Lung (tissue), 12 donors: ENCODE measurements around the gene DTNBP1. TPM values are rescaled to one million over a fixed set of nuclear protein-coding genes. Genes with fewer than 3 reads are reported as not detected.

Experiments used
- ATAC-seq: fragments of 200-7000 bp; cut with Tn5 transposase; one replicate; pipeline ENCODE4 v1.9.1; 2020; ENCODE audit warnings: moderate number of reproducible peaks; ENCODE audit not compliant: insufficient read depth, low FRiP score
- DNase-seq, 3 donors: peaks; one replicate each; pipeline ENCODE4 v3.0.0-alpha.2; 2013 to 2017
- H3K27ac ChIP-seq, 2 donors: one replicate each; pipeline ENCODE4 v1.5.1; 2013; ENCODE audit warnings: mild to moderate bottlenecking in 2 of 2, moderate library complexity in 2 of 2, control low read depth in 1 of 2, inconsistent platforms in 1 of 2, low read depth in 1 of 2, low read length in 1 of 2
- H3K27me3 ChIP-seq, 3 donors: one replicate each; pipeline ENCODE4 v1.5.1; 2013; ENCODE audit warnings: low read length in 2 of 3; ENCODE audit not compliant: control insufficient read depth in 3 of 3, insufficient read depth in 3 of 3
- H3K36me3 ChIP-seq, 4 donors: one replicate each; pipeline ENCODE4 v1.5.1; 2013; ENCODE audit warnings: low read length in 4 of 4, mild to moderate bottlenecking in 1 of 4, moderate library complexity in 1 of 4; ENCODE audit not compliant: control insufficient read depth in 4 of 4, insufficient read depth in 4 of 4
- H3K4me1 ChIP-seq, 5 donors: one replicate each; pipeline ENCODE4 v1.5.1; 2013; ENCODE audit warnings: low read length in 5 of 5, mild to moderate bottlenecking in 2 of 5, moderate library complexity in 1 of 5; ENCODE audit not compliant: control insufficient read depth in 5 of 5, insufficient read depth in 5 of 5
- H3K4me3 ChIP-seq: one replicate; pipeline ENCODE4 v1.5.1; 2013; ENCODE audit warnings: mild to moderate bottlenecking, control low read depth, moderate library complexity
- H3K9ac ChIP-seq, 2 donors: one replicate each; pipeline ENCODE4 v1.5.1; 2013; ENCODE audit warnings: low read length in 2 of 2, control low read depth in 1 of 2; ENCODE audit not compliant: insufficient read depth in 1 of 2
- H3K9me3 ChIP-seq, 4 donors: one replicate each; pipeline ENCODE4 v1.5.1; 2013; ENCODE audit warnings: low read length in 3 of 4, mild to moderate bottlenecking in 1 of 4, moderate library complexity in 1 of 4; ENCODE audit not compliant: control insufficient read depth in 4 of 4, insufficient read depth in 3 of 4
- WGBS, 2 donors: extraction: QIAGEN DNeasy Blood & Tissue Kit; methylation state at CpG; one replicate each; pipeline ENCODE4 v1.1.7; 2013; 5-methylcytosine and 5-hydroxymethylcytosine counted together
- polyA plus RNA-seq, 2 donors: library from polyadenylated mRNA; stranded (reverse); fragments of 200-250 nt; gene quantifications; one replicate each; pipeline ENCODE4 v1.2.1, GENCODE V29; 2013
- total RNA-seq, 2 donors: library from RNA; depleted of rRNA in 1 of 2; stranded (reverse); fragments of >200 nt in 1 of 2; gene quantifications; one replicate each; pipeline ENCODE4 v1.2.1, GENCODE V29; 2014 to 2021
- TF ChIP-seq, protein P1 (sequence below): IDR thresholded peaks from 2 replicates; pipeline ENCODE4 v1.5.1; 2012; ENCODE audit warnings: mild to moderate bottlenecking; ENCODE audit errors: control extremely low read depth, extremely low read depth
- donor health status: control.
- donor health status: control.
- donor health status: Bipolar disorder and iron deficiency.
- donor health status: healthy.
- donor health status: DM: yes; HTN: yes; CAD: no.

DTNBP1 gene
- total and polyA plus RNA-seq, 4 donors, result 9.9 to 23.9 (median 20.5) TPM

DNA sequence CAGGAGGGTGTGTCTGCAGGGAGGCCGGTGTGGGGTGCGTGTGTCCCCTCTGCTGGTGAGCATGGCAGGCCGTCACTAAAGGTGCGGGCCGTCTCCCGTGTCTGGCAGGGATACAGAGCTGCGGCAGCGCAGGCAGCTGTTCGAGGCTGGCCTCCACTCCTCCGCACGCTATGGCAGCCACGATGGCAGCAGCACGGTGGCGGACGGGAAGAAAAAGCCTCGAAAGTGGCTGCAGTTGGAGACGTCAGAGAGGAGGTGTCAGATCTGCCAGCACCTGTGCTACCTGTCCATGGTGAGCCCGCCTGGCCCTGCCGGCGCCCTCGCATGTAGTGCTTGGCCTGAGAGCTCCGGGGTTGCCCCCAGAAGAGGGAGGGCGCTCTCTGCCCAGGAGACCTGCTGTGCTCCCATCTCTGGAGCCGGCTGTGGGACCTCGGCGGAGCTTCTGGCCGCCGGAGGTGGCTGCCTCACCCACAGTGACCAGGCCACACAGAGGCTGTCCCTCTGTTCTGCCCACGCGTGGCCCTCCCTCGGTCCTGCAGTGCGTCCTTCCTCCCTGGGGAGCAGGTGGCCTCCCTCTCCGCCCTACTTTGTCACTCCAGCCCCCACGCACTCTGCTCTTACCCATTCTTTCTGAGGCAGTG is 149.6 kb downstream of the DTNBP1 start:
- Histone ChIP-seq H3K4me1 (peaks cover 0 to 6% (median 0%) of the 10 kb centered on the region in 5 donors), H3K9ac (no peak overlapping the region), H3K27me3 (no peaks in the 10 kb centered on the region), H3K36me3 (peaks cover 0 to 47% (median 27%) of the 10 kb centered on the region in 4 donors), H3K9me3 (no peaks in the 10 kb centered on the region), H3K27ac (no peak overlapping the region), H3K4me3 (no peak overlapping the region)
- ATAC-seq (no peak), DNase-seq (no peak)
- WGBS, 2 donors, result 93 to 94% methylated on average over 34 of the region's 34 CpGs
- TF ChIP-seq, protein P1, sequence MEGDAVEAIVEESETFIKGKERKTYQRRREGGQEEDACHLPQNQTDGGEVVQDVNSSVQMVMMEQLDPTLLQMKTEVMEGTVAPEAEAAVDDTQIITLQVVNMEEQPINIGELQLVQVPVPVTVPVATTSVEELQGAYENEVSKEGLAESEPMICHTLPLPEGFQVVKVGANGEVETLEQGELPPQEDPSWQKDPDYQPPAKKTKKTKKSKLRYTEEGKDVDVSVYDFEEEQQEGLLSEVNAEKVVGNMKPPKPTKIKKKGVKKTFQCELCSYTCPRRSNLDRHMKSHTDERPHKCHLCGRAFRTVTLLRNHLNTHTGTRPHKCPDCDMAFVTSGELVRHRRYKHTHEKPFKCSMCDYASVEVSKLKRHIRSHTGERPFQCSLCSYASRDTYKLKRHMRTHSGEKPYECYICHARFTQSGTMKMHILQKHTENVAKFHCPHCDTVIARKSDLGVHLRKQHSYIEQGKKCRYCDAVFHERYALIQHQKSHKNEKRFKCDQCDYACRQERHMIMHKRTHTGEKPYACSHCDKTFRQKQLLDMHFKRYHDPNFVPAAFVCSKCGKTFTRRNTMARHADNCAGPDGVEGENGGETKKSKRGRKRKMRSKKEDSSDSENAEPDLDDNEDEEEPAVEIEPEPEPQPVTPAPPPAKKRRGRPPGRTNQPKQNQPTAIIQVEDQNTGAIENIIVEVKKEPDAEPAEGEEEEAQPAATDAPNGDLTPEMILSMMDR, result no peak

GRCh38 chr6:15512721-15513120 is 150.1 kb downstream of the DTNBP1 start:
- H3K36me3 ChIP-seq, result peaks cover 0 to 44% (median 28%) of the 10 kb centered on the region in 4 donors
- ATAC-seq (no peak), DNase-seq (no peak)
- H3K4me1 ChIP-seq, result peaks cover 0 to 6% (median 0%) of the 10 kb centered on the region in 5 donors
- H3K9ac ChIP-seq, result no peak overlapping the region
- H3K4me3 ChIP-seq, result no peak overlapping the region
- H3K9me3 ChIP-seq, result no peaks in the 10 kb centered on the region
- WGBS, 2 donors, result 74 to 87% methylated on average over 9 of the region's 9 CpGs
- no peaks in the 10 kb centered on the region for H3K27me3 ChIP-seq
- TF ChIP-seq, protein P1, result no peak
- no peak overlapping the region for H3K27ac ChIP-seq

GRCh38 chr6:15512126-15512525 is 150.7 kb downstream of the DTNBP1 start:
- Histone ChIP-seq H3K27me3 (no peaks in the 10 kb centered on the region), H3K27ac (peak overlapping the region in 1 of 2 donors; percentile 63), H3K9ac (no peak overlapping the region), H3K9me3 (no peaks in the 10 kb centered on the region), H3K4me3 (no peak overlapping the region), H3K36me3 (peaks cover 0 to 47% (median 26%) of the 10 kb centered on the region in 4 donors), H3K4me1 (peaks cover 0 to 6% (median 0%) of the 10 kb centered on the region in 5 donors)
- ATAC-seq (no peak), DNase-seq (peak in 1 of 3 donors; percentile 35)
- WGBS, 2 donors, result 93 to 94% methylated on average over 18 of the region's 18 CpGs
- TF ChIP-seq, protein P1, result no peak
